Medulla oblongata (tissue), 1 donor: Measurements from ENCODE around the gene ATG16L1.

Source experiments
- DNase-seq: peaks from one replicate; pipeline ENCODE4 v3.0.0-alpha.2; 2015; ENCODE audit errors: extremely low spot score

ATG16L1 gene

GRCh38 chr2:233251306-233252116, at the start of gene ATG16L1:
ATG16L1 (plus strand) TSS chr2:233251673; CDS start chr2:233251828, 155 bp downstream.
- peak; percentile 97 for DNase-seq

- DNase-seq: no peak
These were observed 48.9 kb upstream of the ATG16L1 start for GRCh38 chr2:233202531-233202944.

GRCh38 chr2:233203060-233203459, 48.4 kb upstream of the ATG16L1 start:
- DNase-seq: no peak

GRCh38 chr2:233204286-233204936, 47.1 kb upstream of the ATG16L1 start:
- DNase-seq: no peak

GRCh38 chr2:233208382-233209116, 42.9 kb upstream of the ATG16L1 start:
- DNase-seq: no peak

- no peak for DNase-seq
These were observed 42.3 kb upstream of the ATG16L1 start for GRCh38 chr2:233209117-233209532.

GRCh38 chr2:233209533-233210171, 41.8 kb upstream of the ATG16L1 start:
- DNase-seq: no peak

GRCh38 chr2:233210281-233210680, 41.2 kb upstream of the ATG16L1 start:
- no peak for DNase-seq

GRCh38 chr2:233210843-233211547, 40.5 kb upstream of the ATG16L1 start:
- DNase-seq: no peak

- DNase-seq: no peak
These were observed 40.0 kb upstream of the ATG16L1 start for GRCh38 chr2:233211548-233211895.

- DNase-seq: no peak
These were observed 38.5 kb upstream of the ATG16L1 start for GRCh38 chr2:233213011-233213410.

GRCh38 chr2:233213975-233214374, 37.5 kb upstream of the ATG16L1 start:
- DNase-seq: no peak

- DNase-seq: no peak
These were observed 33.5 kb upstream of the ATG16L1 start for GRCh38 chr2:233217892-233218377.

GRCh38 chr2:233218836-233219235, 32.6 kb upstream of the ATG16L1 start:
- no peak for DNase-seq

- DNase-seq: no peak
These were observed 31.6 kb upstream of the ATG16L1 start for GRCh38 chr2:233219848-233220247.

GRCh38 chr2:233221378-233222063, 30.0 kb upstream of the ATG16L1 start:
- no peak for DNase-seq

GRCh38 chr2:233223059-233223894, 28.2 kb upstream of the ATG16L1 start:
- no peak for DNase-seq

- DNase-seq: no peak
These were observed 26.0 kb upstream of the ATG16L1 start for GRCh38 chr2:233225230-233226068.

- no peak for DNase-seq
These were observed 24.9 kb upstream of the ATG16L1 start for GRCh38 chr2:233226511-233227031.
